OCI-M1 (cell line): ENCODE results near the gene SOBP.
A peak's percentile ranks its signal among the peaks of the same experiment; 100 is the strongest.

ENCODE experiments used
- DNase-seq: peaks from one replicate; lab custom pipeline; 2025; lab: John Stamatoyannopoulos, UW

Gene SOBP

GRCh38 chr6:107638493-107638892 is 148.6 kb downstream of the SOBP start:
- DNase-seq = no peak

GRCh38 chr6:107639511-107639910 is 149.6 kb downstream of the SOBP start:
- DNase-seq = no peak

- no peak for DNase-seq
Measured at GRCh38 chr6:107641071-107641470, 151.2 kb downstream of the SOBP start.

GRCh38 chr6:107641500-107641941 is 151.6 kb downstream of the SOBP start:
- DNase-seq = no peak

- peak; percentile 42 for DNase-seq
Measured at GRCh38 chr6:107642095-107642860, 152.4 kb downstream of the SOBP start.

GRCh38 chr6:107642861-107643328 is 153.0 kb downstream of the SOBP start:
- no peak for DNase-seq

GRCh38 chr6:107644513-107644912 is 154.6 kb downstream of the SOBP start:
- DNase-seq = no peak

- no peak for DNase-seq
Measured at GRCh38 chr6:107645740-107646139, 155.8 kb downstream of the SOBP start.

GRCh38 chr6:107646176-107646575 is 156.3 kb downstream of the SOBP start:
- DNase-seq = no peak

- no peak for DNase-seq
Measured at GRCh38 chr6:107646776-107647438, 157.0 kb downstream of the SOBP start.

- no peak for DNase-seq
Measured at GRCh38 chr6:107647439-107647948, 157.6 kb downstream of the SOBP start.

- no peak for DNase-seq
Measured at GRCh38 chr6:107648983-107649382, 159.1 kb downstream of the SOBP start.

- peak; percentile 62 for DNase-seq
Measured at GRCh38 chr6:107652526-107653182, 162.7 kb downstream of the SOBP start.

GRCh38 chr6:107653183-107653580 is 163.3 kb downstream of the SOBP start:
- peak; percentile 96 for DNase-seq

- no peak for DNase-seq
Measured at GRCh38 chr6:107653861-107654394, 164.0 kb downstream of the SOBP start.

- no peak for DNase-seq
Measured at GRCh38 chr6:107654764-107655163, 164.8 kb downstream of the SOBP start.

- DNase-seq = peak; percentile 45
Measured at GRCh38 chr6:107655245-107655644, 165.3 kb downstream of the SOBP start.

- no peak for DNase-seq
Measured at GRCh38 chr6:107655864-107656263, 165.9 kb downstream of the SOBP start.

- DNase-seq = no peak
Measured at GRCh38 chr6:107656401-107656800, 166.5 kb downstream of the SOBP start.

- DNase-seq = no peak
Measured at GRCh38 chr6:107656883-107657282, 167.0 kb downstream of the SOBP start.

GRCh38 chr6:107657373-107657754 is 167.4 kb downstream of the SOBP start:
- DNase-seq = no peak

GRCh38 chr6:107657755-107658461 is 168.0 kb downstream of the SOBP start:
- no peak for DNase-seq
